Activated naive CD8-positive, alpha-beta T cell treated with anti-CD3 and anti-CD28 coated beads, Interleukin-2, amount 50 U/mL, for 16 hours (primary cell): ENCODE results near the gene GLRX3.
"Not testable (repeated sequence)": the region's sequence is repeated elsewhere in the genome, so short reads cannot be mapped to it uniquely, and the experiment has no call there.

Source experiments
- DNase-seq: peaks from one replicate; pipeline ENCODE4 v3.0.0-alpha.2; 2020; ENCODE audit warnings: low read depth, low spot score

The GLRX3 gene

DNA sequence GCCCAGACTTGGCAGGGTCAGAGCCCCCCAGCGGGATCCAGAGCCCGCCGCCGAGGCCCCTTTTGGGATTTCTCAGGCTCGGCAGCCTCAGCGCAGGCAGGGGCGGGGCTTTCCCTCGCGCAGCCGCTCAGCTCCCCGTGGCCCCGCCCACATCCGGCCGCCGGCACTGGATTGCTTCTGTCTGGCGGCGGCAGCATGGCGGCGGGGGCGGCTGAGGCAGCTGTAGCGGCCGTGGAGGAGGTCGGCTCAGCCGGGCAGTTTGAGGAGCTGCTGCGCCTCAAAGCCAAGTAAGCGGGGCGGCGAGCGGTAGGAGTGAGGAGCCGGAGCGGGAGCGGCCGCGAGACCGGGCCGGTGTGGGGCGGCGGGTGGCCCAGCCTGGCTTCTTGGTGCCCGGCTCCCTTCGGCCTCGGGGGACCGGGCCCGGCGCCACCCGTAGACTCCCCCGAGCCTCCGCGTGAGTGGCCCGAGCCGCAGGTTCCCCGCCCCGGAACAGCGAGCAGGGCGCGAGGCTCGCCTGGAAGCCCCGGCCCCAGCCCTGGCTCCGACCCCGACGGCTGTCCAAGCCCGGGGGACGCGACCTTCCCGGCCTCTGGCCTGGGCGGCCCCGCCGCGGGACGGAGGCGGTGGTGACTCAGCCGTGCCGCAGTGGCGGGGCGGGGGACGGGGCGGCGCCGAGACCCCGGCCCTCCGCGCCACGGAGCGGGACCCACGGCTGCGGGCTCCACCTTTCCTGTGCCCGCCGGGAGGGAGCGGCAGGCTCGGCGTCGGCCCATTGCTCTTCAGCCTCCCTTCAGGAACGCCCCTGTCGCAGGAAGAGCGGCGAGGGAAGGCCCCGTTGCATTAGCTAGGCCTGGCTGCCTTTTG is at the start of gene GLRX3:
TSS of gene GLRX3 (plus strand) at position 166 of the 864 bp plus-strand sequence. CDS start at position 196, 30 bp downstream.
- DNase-seq, result peak; percentile 77

- not testable (repeated sequence) for DNase-seq
Observed at GRCh38 chr10:130090565-130090964, 45.6 kb upstream of the GLRX3 start.

- no peak for DNase-seq
Observed at GRCh38 chr10:130099344-130099743, 36.8 kb upstream of the GLRX3 start.

- no peak for DNase-seq
Observed at GRCh38 chr10:130105724-130106123, 30.5 kb upstream of the GLRX3 start.

DNA sequence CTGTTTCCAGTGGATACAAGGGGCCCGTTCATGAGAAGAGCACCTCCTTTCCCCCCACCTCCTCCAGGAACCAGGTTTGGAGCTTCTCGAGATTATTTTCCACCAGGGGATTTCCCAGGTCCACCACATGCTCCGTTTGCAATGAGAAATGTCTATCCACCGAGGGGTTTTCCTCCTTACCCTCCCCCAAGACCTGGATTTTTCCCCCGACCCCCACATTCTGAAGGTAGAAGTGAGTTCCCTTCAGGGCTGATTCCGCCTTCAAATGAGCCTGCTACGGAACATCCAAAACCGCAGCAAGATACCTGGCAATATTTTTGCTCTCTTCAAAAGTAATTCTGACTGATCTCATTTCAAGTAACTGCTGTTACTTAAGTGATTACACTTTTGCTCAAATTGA is 28.0 kb upstream of the GLRX3 start:
- DNase-seq, result not testable (repeated sequence)

DNA sequence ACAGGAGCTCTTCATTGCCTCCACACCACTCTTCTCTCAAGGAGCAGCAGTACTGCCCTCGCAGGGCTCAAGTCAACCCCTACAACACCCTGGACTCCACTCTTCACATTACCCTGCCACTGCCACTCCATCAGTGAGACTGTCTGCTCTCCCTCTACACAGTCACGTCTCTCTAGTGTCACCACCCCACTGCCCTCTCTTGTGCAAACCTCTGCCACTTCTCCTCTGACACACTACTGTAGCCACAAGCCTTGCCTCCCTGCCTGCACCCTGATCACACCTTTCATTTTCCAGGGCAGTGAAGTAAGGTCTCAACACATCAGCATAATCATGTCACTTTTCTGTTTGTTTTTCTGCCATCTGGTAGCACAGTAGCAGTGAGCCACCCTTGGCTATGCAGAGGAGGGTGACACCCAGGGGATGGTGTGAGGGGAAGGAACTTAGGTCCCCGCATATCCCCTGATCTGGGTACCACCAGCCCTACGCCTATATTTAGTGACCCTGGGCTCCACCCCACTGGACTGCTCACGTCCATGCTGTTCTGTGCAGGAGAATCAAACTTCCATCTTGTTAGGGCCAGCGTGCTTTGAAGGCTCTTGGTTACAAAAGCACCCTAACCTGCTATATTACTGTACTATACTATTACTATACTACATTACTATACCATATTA is 27.1 kb upstream of the GLRX3 start:
- DNase-seq, result no peak

DNA sequence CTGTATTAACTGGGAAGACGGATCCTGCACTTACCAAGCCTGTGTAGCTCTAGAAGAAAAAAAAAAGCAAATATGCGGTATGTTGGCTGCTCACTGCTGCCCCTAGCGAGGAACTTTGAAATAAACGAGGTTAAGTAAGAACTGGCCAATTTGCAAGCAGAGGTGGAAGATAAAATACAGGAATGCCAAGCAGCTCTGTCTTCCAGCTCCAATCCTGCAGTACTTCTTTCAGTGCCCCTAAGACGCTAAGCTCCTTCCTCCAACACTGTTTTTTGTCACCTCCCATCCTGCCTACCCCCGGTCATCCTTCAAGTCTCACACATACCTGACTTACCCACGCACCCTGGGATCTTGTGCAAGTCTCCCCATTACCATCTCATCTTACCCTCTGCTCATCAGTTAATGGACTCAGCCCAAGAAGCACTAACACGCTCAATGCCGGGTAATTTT is 26.4 kb upstream of the GLRX3 start:
- DNase-seq, result peak; percentile 41

- DNase-seq, result peak; percentile 95
Observed at GRCh38 chr10:130110246-130111112, 25.7 kb upstream of the GLRX3 start, which contains the start of gene C10orf143. Gene C10orf143, minus strand, starts transcription at chr10:130110830. Its CDS starts 58 bp downstream, at chr10:130110772.

GRCh38 chr10:130111113-130111851 is 24.9 kb upstream of the GLRX3 start:
- DNase-seq, result peak; percentile 89

DNA sequence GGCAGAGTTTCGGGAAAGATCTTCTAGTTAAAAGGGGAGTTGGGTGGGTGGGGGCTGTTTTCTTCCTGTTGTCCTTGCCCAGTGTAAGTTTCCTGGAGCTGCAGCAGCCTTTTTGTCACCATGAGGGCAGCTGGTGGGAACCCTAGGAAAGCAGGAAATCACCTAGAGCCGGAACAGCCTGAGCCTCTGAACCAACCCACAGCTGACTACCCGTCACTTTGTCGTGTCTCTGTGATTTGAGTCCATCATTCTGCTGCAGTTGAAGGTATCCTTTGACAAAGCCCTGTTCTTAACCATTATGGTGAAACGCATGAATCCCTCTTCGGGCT is 24.4 kb upstream of the GLRX3 start:
- DNase-seq, result no peak

GRCh38 chr10:130112821-130113220 is 23.4 kb upstream of the GLRX3 start:
- no peak for DNase-seq

DNA sequence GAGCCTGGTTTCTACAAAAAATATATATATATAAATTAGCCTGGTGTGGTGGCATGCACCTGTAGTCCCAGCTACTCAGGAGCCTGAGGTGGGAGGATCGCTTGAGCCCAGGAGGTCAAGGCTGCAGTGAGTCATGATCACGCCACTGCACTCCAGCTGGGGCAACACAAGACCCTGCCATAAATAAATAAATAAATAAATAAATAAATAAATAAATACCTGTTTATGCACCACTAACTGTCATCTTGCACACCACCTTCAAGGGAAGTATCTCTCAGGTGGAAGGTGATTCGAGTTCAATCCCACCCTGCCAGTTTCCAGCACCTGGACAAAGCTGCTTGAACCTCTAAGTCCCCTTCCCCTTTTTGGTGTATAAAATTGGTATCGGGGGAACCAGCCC is 19.2 kb upstream of the GLRX3 start:
- DNase-seq, result not testable (repeated sequence)

DNA sequence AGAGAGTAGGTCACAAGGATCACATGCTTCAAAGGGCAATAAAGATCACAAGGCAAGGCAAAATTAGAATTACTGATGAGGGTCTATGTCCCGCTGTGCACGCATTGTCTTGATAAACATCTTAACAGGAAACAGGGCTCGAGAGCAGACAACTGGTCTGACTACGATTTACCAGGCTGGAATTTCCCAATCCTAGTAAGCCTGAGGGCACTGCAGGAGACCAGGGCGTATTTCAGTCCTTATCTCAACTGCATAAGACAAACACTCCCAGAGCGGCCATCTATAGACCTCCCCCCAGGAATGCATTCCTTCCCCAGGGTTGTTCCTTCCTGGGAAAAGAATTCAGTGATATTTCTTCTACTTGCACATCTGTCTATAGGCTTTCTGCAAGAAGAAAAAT is 18.7 kb upstream of the GLRX3 start:
- not testable (repeated sequence) for DNase-seq

GRCh38 chr10:130121486-130122079 is 14.6 kb upstream of the GLRX3 start:
- no peak for DNase-seq

DNA sequence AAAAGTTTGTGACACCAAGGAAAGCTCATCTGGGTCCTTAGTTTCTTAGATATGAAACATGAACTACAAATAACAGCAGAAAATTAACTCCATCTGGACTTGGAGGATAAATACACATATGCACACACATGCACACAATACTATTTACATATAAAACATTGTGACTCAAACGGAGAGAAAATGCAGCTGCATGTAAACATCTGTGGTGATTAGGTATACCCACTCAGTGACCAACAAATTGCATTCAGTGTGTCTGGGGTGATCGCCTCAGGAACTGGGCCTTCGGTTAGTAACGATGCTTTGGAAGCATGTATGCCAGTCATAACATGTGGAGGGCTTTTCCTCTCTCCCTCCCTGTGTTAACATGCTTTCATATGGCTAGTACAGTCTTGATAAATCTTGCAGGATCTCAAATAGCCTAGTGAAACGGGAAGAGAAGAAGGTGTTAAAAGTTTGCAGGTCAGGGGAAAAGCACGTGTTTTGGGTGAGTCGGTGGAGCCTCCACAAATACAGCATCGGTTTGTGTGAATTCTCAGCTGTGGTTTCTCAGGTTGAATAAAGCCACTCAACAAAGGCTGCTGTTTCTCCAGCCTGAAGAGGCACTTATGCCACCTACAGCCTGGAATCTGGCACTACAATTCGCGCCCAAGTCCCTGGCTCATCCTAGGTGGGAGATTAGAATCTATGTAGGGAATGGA is 8.7 kb upstream of the GLRX3 start:
- no peak for DNase-seq

GRCh38 chr10:130128062-130128781 is 8.0 kb upstream of the GLRX3 start:
- DNase-seq, result no peak

DNA sequence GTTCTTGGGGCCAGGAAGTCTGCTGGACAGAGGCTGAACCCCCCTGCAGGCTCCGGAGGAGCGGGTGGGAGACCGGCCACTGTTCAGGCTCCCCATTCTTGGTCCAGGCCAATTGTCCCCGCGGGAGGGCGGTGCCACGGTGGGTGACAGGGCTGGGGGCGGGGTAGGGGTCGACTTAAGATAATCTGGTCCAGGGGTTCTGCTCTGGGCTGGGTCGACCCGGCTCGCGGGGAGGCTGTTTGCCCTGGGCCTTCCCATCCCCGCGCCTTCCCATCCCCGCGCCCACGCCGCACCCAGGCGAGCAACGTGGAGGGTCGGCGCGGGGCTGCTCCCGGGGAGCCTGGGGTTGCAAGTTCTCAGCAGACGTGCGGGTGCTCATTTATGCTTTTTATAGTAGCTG is 7.3 kb upstream of the GLRX3 start:
- DNase-seq, result no peak

DNA sequence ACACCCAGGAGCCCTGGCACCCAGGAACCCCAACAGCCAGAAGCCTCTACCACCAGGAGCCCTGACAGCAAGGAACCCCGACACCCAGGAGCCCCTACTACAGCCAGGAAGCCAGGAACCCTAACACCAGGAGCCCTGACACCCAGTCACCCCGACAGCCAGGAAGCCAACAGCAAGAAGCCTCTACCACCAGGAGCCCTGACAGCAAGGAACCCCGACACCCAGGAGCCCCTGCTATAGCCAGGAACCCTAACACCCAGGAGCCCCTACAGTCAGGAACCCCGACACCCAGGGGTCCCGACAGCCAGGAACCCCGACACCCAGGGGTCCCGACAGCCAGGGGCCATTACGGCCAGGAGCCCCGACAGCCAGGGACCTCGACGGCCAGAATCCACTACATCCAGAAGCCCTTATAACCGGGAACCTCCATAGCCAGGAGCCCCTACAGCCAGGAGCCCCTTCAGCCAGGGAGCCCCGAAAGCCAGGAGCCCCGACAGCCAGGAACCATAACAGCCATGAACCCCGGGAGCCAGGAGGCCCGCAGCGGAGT is 440 bp upstream of the GLRX3 start:
- no peak for DNase-seq

DNA sequence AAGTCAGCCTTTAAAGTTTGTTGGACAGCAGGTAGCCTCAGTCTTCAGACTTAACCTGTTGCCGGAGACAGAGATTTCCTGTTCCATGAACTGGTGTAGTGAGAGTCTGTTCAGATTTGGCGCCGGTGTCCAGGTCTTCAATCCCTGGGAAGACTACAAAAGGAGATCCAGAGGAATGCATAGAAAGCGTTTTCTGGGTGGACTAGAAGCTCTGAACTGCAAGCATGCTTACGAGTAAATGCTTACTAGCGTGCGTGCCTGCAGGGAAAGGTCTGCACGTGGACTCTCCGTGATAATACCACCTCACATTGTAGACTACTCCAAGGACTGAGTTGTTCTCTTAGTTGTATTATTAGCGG is 878 bp downstream of the GLRX3 start:
- no peak for DNase-seq
